Adipose tissue (tissue), 3 donors: ENCODE measurements around the gene SCN4B. TPM values are rescaled to one million over a fixed set of nuclear protein-coding genes. Genes with fewer than 3 reads are reported as not detected.

Experiments
- H3K27ac ChIP-seq: one replicate; pipeline ENCODE4 v1.5.1; 2013; ENCODE audit warnings: low read depth, low read length
- WGBS, 3 donors: extraction: QIAGEN DNeasy Blood & Tissue Kit; methylation state at CpG; one replicate each; pipeline ENCODE4 v1.1.7; 2013; 5-methylcytosine and 5-hydroxymethylcytosine counted together
- polyA plus RNA-seq, 3 donors: library from polyadenylated mRNA; stranded (reverse); fragments of 200-250 nt; gene quantifications; one replicate each; pipeline ENCODE4 v1.2.3, GENCODE V29; 2013
- donor health status: healthy with polysubstance abuse.
- donor health status: Bipolar disorder and iron deficiency.
- donor health status: healthy.

The SCN4B gene
- polyA plus RNA-seq, 3 donors, result 1.0 to 4.0 (median 3.5) TPM

- 32 to 36% (median 32%) methylated on average over 14 of the region's 14 CpGs for WGBS, 3 donors
- H3K27ac ChIP-seq, result no peak within 1 kb of the TSS
These were observed 23.6 kb upstream of the SCN4B start, which contains the start of gene SCN2B for GRCh38 chr11:118175993-118176777. Gene SCN2B (minus strand): TSS chr11:118176639. CDS start chr11:118176431, 208 bp downstream.

GRCh38 chr11:118175031-118175992, 22.7 kb upstream of the SCN4B start:
- WGBS, 3 donors, result 59 to 64% (median 62%) methylated on average over 13 of the region's 13 CpGs
- no peak overlapping the region for H3K27ac ChIP-seq

- 83 to 91% (median 88%) methylated on average over 9 of the region's 9 CpGs for WGBS, 3 donors
- no peak overlapping the region for H3K27ac ChIP-seq
These were observed 21.5 kb upstream of the SCN4B start for GRCh38 chr11:118174006-118174567.

GRCh38 chr11:118172356-118172755, 19.7 kb upstream of the SCN4B start:
- no peak overlapping the region for H3K27ac ChIP-seq
- WGBS, 3 donors, result 82 to 90% (median 90%) methylated on average over 9 of the region's 9 CpGs

- H3K27ac ChIP-seq, result no peak overlapping the region
- 9 to 13% (median 10%) methylated on average over 28 to 29 of the region's 29 CpGs for WGBS, 3 donors
These were observed 18.8 kb upstream of the SCN4B start for GRCh38 chr11:118171269-118172062.

- WGBS, 3 donors, result 39 to 70% (median 56%) methylated on average over 8 of the region's 8 CpGs
- no peak overlapping the region for H3K27ac ChIP-seq
These were observed 18.3 kb upstream of the SCN4B start for GRCh38 chr11:118170882-118171268.

GRCh38 chr11:118170231-118170630, 17.6 kb upstream of the SCN4B start:
- 82 to 85% (median 82%) methylated on average over 9 of the region's 9 CpGs for WGBS, 3 donors
- no peak overlapping the region for H3K27ac ChIP-seq

GRCh38 chr11:118169300-118170140, 16.9 kb upstream of the SCN4B start:
- 75 to 84% (median 78%) methylated on average over 7 of the region's 7 CpGs for WGBS, 3 donors
- H3K27ac ChIP-seq, result no peak overlapping the region

- H3K27ac ChIP-seq, result no peak overlapping the region
- 85 to 89% (median 87%) methylated on average over 3 of the region's 3 CpGs for WGBS, 3 donors
These were observed 16.1 kb upstream of the SCN4B start for GRCh38 chr11:118168751-118169150.

- 83 to 92% (median 89%) methylated on average over 8 of the region's 8 CpGs for WGBS, 3 donors
- H3K27ac ChIP-seq, result no peak overlapping the region
These were observed 15.7 kb upstream of the SCN4B start for GRCh38 chr11:118168316-118168715.

GRCh38 chr11:118167906-118168305, 15.3 kb upstream of the SCN4B start:
- WGBS, 3 donors, result 74 to 94% (median 92%) methylated on average over 12 of the region's 12 CpGs
- no peak overlapping the region for H3K27ac ChIP-seq

- 87 to 95% (median 94%) methylated on average over 2 of the region's 2 CpGs for WGBS, 3 donors
- no peak overlapping the region for H3K27ac ChIP-seq
These were observed 14.6 kb upstream of the SCN4B start for GRCh38 chr11:118167253-118167652.

- WGBS, 3 donors, result 85 to 88% (median 85%) methylated on average over 16 to 17 of the region's 17 CpGs
- H3K27ac ChIP-seq, result no peak overlapping the region
These were observed 14.0 kb upstream of the SCN4B start for GRCh38 chr11:118166641-118167040.

- 65 to 74% (median 70%) methylated on average over 2 of the region's 2 CpGs for WGBS, 3 donors
These were observed 12.3 kb upstream of the SCN4B start for GRCh38 chr11:118164885-118165284.

GRCh38 chr11:118163494-118163893, 10.9 kb upstream of the SCN4B start:
- H3K27ac ChIP-seq, result no peak overlapping the region
- 45 to 71% (median 56%) methylated on average over 4 to 5 of the region's 5 CpGs for WGBS, 3 donors

More at GRCh38 chr11:118164885-118165284, 12.3 kb upstream of the SCN4B start:
- H3K27ac ChIP-seq, result no peak overlapping the region

GRCh38 chr11:118162846-118163245, 10.2 kb upstream of the SCN4B start:
- H3K27ac ChIP-seq, result no peak overlapping the region
- WGBS, 3 donors, result 73 to 82% (median 79%) methylated on average over 3 of the region's 3 CpGs

GRCh38 chr11:118161786-118162185, 9.2 kb upstream of the SCN4B start:
- 63 to 81% (median 75%) methylated on average over 5 to 6 of the region's 6 CpGs for WGBS, 3 donors
- no peak overlapping the region for H3K27ac ChIP-seq
